T-helper 1 cell (primary cell): Measurements from ENCODE around the gene CAVIN2.
"Not testable (repeated sequence)": the region's sequence is repeated elsewhere in the genome, so short reads cannot be mapped to it uniquely, and the experiment has no call there.

ENCODE experiments used
- DNase-seq, 5 donors: peaks; one replicate each; pipeline ENCODE4 v3.0.0-alpha.2; 2012 to 2020

The CAVIN2 gene

DNA sequence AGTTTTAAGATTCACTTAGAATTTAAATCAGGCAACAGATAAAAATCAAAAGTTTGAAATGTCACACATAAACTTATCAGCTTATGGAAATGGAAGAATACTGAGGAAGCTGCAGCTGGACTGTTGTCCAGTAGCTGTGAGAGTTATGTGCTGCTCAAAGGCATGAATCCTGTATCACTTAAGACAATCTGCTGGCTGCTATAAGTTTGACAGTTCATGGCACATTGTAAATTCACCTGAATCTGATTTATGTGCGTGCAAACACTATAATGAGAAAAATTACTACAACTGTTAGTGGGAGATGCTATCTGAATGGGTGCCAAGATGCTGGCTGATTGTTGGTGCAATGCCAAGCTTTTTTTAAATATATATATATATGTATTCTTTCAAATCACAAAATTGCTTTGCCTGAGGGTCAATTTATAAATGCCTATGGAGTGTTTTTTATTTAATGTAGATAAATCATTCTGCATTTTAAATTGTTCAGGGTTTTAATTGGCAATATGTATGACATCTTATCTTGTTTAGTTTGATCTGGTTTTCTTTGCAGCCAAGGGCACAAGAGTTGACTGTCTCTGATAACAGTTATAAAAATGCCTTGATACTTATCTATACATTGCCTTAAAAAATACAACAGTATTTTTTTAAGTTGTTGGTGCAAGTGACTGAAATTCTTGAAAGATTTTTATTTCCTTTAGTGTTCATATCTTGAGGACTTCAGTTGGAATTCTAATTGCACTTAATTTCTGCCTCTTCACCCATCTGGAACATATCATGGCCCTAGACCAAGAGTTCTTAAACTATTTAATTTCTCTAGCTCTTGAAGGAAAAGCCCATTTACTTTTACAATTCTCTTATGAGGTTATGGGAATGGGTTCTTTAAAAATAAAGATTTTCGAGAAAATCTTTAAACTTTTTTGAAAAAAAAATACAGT is 48.7 kb downstream of the CAVIN2 start:
- no peak for DNase-seq

DNA sequence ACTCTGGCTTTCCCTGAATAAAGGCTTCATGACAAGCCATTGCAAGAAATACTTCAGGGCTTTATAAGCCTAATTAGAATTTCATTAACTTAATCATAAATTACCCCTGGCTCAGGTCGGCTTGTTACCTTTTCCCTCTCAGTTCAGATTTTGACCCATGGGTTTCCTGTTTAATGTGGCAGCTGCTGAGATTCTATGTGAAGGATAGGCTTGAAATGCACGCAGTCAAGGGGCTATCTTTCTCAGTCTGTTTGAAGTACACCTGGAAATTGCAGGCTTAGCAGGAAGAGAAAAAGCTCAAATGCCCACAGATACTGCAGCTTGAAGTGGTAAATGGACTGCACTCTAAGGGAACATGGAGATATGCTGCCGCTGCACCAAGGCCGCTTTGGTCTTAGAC is 49.4 kb downstream of the CAVIN2 start:
- no peak for DNase-seq

- DNase-seq, result no peak
These were observed 51.2 kb downstream of the CAVIN2 start for GRCh38 chr2:191795715-191796114.

GRCh38 chr2:191791953-191792560 is 54.8 kb downstream of the CAVIN2 start:
- DNase-seq, result no peak

GRCh38 chr2:191790737-191791136 is 56.2 kb downstream of the CAVIN2 start:
- DNase-seq, result no peak

GRCh38 chr2:191789796-191790195 is 57.1 kb downstream of the CAVIN2 start:
- no peak for DNase-seq

- no peak for DNase-seq
These were observed 60.2 kb downstream of the CAVIN2 start for GRCh38 chr2:191786694-191787093.

DNA sequence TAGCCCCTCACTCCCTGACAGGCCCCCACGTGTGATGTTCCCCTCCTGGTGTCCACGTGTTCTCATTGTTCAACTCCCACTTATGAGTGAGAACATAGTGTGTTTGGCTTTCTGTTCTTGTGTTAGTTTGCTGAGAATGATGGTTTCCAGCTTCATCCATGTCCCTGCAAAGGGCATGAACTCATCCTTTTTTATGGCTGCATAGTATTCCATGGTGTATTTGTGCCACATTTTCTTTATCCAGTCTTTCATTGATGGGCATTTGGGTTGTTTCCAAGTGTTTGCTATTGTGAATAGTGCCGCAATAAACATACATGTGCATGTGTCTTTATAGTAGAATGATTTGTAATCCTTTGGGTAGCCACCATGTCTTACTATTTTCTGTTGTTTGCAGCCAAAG is 61.2 kb downstream of the CAVIN2 start:
- not testable (repeated sequence) for DNase-seq
